GM12873 (cell line): ENCODE data around the gene SMIM10.

ENCODE experiments used
- TF ChIP-seq, protein P1 (sequence below): IDR thresholded peaks from 2 replicates; pipeline ENCODE4 v1.5.1; 2012; ENCODE audit warnings: low read depth, mild to moderate bottlenecking, moderate library complexity, low read length, control low read depth; ENCODE audit not compliant: insufficient read depth; ENCODE audit errors: missing control alignments

Gene SMIM10

DNA sequence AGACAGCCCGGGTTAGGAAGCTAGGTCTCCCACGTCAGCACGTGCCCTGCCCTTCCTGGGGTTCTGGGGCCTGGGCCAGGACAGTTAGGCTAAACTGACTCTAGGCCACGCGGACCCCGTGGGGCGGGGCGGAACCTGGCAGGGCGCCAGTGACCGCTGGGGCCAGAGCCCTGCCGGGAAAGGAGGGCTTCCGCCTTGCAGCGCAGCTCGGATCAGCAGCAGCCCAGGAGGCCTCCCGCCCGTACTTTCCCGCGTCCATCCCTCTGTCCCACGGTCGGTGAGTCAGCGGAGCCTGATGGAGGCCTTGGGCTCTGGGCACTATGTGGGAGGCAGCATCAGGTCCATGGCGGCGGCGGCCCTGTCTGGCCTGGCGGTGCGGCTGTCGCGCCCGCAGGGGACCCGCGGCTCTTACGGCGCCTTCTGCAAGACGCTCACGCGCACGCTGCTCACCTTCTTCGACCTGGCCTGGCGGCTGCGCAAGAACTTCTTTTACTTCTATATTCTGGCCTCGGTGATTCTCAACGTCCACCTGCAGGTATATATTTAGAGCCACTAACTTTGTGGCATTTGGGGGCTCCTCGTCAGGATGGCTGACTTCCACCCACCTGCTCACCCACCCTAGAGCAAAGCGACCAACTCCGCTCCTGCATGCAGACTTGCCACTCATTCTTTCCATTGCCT, at the start of gene SMIM10:
Gene SMIM10 (plus strand): TSS at position 191 of the 681 bp plus-strand sequence. CDS start 105 bp downstream, at position 296.
- TF ChIP-seq, protein P1, sequence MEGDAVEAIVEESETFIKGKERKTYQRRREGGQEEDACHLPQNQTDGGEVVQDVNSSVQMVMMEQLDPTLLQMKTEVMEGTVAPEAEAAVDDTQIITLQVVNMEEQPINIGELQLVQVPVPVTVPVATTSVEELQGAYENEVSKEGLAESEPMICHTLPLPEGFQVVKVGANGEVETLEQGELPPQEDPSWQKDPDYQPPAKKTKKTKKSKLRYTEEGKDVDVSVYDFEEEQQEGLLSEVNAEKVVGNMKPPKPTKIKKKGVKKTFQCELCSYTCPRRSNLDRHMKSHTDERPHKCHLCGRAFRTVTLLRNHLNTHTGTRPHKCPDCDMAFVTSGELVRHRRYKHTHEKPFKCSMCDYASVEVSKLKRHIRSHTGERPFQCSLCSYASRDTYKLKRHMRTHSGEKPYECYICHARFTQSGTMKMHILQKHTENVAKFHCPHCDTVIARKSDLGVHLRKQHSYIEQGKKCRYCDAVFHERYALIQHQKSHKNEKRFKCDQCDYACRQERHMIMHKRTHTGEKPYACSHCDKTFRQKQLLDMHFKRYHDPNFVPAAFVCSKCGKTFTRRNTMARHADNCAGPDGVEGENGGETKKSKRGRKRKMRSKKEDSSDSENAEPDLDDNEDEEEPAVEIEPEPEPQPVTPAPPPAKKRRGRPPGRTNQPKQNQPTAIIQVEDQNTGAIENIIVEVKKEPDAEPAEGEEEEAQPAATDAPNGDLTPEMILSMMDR: no peak

DNA sequence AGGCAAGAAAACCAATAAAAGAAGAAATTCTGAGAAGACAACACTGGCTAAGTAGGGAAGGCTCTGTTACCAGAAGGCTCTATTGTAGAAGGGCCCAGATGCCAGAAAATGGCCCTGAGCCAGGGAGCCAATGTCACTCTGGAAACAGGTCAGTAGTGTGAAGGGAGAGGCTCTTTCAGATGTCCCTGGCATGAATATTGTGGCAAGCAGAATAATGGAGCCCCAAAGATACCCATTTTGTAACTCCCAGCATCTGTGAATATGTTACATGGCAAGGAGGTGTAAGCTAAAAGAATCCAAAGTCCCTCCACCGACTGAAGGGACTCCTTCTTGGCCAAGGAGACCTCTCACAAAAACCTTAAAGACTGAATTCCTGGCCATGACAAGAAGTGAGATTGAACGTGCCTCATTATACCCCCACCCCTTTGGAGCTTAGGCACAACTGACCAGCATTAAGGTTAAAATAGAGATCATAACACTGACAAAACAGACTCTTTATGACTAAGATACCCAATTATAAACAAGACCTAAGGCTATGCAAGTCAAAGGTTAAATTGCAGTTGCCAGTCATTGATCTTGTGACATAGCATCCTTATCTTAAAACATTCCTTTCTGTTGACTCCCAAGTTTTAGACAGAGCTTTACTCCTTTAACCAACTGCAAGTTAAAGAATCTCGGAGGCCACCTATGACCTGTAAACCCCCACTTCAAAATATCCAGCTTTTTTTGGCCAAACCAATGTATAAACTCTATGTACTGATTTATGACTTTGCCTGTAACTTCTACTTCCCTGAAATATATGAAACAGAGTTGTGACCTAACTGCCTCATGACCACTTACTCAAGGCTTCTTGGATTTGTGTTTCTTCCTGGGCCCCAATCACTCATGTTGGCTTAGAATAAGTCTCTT, 42.2 kb upstream of the SMIM10 start:
- TF ChIP-seq, protein P1: no peak

DNA sequence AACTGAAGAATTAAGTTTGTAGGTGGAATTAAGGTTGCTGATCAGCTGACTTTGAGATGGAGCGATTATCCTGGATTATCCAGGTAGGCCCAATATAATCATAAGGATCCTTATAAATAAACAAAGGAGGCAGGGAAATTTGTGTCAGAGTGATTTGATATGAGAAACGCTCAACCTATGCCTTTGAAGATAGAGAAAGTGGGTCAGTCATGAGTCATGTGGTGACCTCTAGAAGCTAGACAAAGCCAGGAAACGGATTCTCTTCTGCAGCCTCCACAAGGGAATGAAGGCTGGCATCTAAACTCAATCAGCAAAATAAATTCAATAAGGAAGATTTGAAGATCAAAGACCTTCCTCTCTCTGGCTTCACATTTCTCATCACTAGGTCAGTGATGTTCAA, 41.5 kb upstream of the SMIM10 start:
- TF ChIP-seq, protein P1: no peak

DNA sequence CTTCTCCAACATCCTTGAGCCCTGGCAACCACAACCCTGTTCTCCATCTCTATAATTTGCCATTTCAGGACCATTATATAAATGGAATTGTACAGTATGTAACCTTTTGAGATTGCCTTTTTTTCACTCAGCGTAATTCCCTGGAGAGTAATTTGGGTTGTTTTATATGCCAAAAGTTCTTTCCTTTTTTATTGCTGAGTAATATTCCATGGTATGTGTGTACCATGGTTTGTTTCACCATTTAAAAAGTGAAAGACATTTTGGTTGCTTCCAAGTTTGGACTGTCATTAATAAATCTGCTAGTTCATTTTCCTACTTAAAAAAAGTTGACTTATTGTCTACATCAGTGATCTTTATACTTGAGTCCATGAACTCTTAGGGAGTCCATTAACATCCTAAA, 33.0 kb upstream of the SMIM10 start:
- TF ChIP-seq, protein P1: no peak

DNA sequence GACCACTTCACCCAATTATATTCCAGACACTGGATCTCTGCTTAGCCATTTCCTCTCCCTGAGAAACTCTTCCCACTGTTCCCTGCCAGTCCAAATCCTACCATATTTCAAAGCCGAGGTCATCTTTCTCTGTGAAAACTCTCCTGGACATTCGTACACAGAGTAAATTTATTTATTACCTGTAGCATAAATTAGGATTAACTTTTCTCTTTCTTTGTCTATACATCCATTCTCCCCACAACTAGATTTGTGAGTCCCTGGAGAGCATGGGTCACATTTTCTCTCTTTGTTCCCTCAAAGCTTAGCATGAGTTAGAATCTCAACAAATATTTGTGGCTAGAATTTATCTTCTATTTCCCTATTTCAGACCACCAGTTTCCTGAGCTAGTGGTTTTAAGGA, 27.8 kb upstream of the SMIM10 start:
- TF ChIP-seq, protein P1: no peak

DNA sequence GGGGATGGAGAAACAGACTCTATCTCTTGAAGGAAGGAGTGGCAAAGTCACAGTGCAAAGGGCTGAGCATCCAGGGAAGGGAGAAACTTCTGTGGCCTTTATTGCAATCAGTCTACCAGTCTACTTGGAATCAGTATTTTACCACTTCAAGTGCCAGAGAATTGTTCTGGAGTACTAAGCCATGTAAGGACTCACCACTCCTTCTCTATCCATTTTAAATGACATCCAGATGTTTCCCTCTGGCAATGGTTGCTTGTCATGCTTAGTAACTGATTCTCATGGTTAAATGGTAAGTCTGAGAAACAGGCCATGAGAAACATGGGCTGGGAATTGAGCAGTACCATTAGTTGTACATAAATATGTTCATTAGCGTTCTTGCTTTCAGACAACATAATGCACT, 21.1 kb upstream of the SMIM10 start:
- TF ChIP-seq, protein P1: no peak

DNA sequence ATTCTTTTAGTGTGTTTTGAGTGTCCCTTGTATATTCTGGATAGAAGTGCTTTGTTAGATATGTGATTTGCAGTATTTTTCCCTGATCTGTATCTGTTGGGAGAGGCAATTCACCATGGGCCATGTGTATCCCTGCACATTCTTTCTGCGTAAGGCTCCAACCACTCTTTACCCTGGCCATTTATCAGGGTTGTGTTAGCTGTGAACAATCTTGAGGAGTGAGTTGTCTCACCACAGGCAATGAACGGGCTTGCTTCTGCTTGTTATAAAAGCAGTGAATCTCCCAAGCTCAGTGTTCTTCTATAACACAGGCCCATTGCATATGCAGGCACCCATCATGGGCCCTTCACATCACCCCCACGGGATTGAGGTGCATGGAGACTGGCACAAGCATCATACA, 18.9 kb upstream of the SMIM10 start:
- TF ChIP-seq, protein P1: no peak
